ENCODE data around the gene AFF2. TPM values are rescaled to one million over a fixed set of nuclear protein-coding genes. Genes with fewer than 3 reads are reported as not detected.

The AFF2 gene
- total RNA-seq (under 1 TPM; 0.04 to 0.93 (median 0.53) TPM), polyA plus RNA-seq (under 1 TPM; 0.15 to 0.16 TPM)

GRCh38 chrX:148500423-148501385 is at the start of gene AFF2:
AFF2 (plus strand) TSS chrX:148500617; CDS start chrX:148501098, 481 bp downstream.
- no peaks in the 10 kb centered on the region for H3K36me3 ChIP-seq
- peak within 1 kb of the TSS; percentile 3 to 47 (median 20) for H3K4me3 ChIP-seq
- peaks cover 3 to 45% (median 4%) of the 10 kb centered on the region in 4 donors for H3K27me3 ChIP-seq
- FAIRE-seq (no peak), DNase-seq (peak in 5 of 6 donors; percentile 2 to 74 (median 38)), ATAC-seq (peak; percentile 50 to 70 (median 64))
- H3K9me3 ChIP-seq: no peaks in the 10 kb centered on the region
- H3K27ac ChIP-seq: no peak within 1 kb of the TSS
- no peaks in the 10 kb centered on the region for H3K4me1 ChIP-seq
- TF ChIP-seq CTCF (IDR thresholded peaks at IDR 0.05): no peak
- intact Hi-C loops (cut with DNase I): no loop called here
- WGBS, 2 donors: 1 to 39% methylated on average over 85 to 105 of the region's 115 CpGs

GRCh38 chrX:148457279-148457678 is 43.1 kb upstream of the AFF2 start:
- no peak overlapping the region for H3K4me3 ChIP-seq
- DNase-seq: no peak
- WGBS, 2 donors: 53 to 59% methylated on average over 3 of the region's 3 CpGs
- H3K9me3 ChIP-seq: no peaks in the 10 kb centered on the region
- H3K27ac ChIP-seq: no peak overlapping the region
- no peaks in the 10 kb centered on the region for H3K36me3 ChIP-seq
- no peak for TF ChIP-seq CTCF (IDR thresholded peaks at IDR 0.05)
- intact Hi-C loops (cut with DNase I): no loop called here
- ATAC-seq: no peak
- no peak for FAIRE-seq
- no peaks in the 10 kb centered on the region for H3K4me1 ChIP-seq
- H3K27me3 ChIP-seq: peaks cover 0 to 4% (median 0%) of the 10 kb centered on the region in 4 donors

- 54 to 62% methylated on average over 4 of the region's 4 CpGs for WGBS, 2 donors
- no peaks in the 10 kb centered on the region for H3K9me3 ChIP-seq
- TF ChIP-seq CTCF (IDR thresholded peaks at IDR 0.05): no peak
- intact Hi-C loops (cut with DNase I): no loop called here
- no peak overlapping the region for H3K4me3 ChIP-seq
- peaks cover 0 to 4% (median 0%) of the 10 kb centered on the region in 4 donors for H3K27me3 ChIP-seq
- DNase-seq: no peak
- no peak overlapping the region for H3K27ac ChIP-seq
- no peaks in the 10 kb centered on the region for H3K36me3 ChIP-seq
- no peak for ATAC-seq
- FAIRE-seq: no peak
- H3K4me1 ChIP-seq: no peaks in the 10 kb centered on the region
Observed at GRCh38 chrX:148459343-148459742, 41.1 kb upstream of the AFF2 start.

GRCh38 chrX:148466292-148466691 is 34.1 kb upstream of the AFF2 start:
- 42 to 46% methylated on average over 4 of the region's 4 CpGs for WGBS, 2 donors
- H3K9me3 ChIP-seq: no peaks in the 10 kb centered on the region
- peak; percentile 34 for FAIRE-seq
- H3K27me3 ChIP-seq: peaks cover 0 to 22% (median 0%) of the 10 kb centered on the region in 4 donors
- intact Hi-C loops (cut with DNase I): no loop called here
- no peak overlapping the region for H3K4me3 ChIP-seq
- no peaks in the 10 kb centered on the region for H3K4me1 ChIP-seq
- H3K27ac ChIP-seq: no peak overlapping the region
- no peak for TF ChIP-seq CTCF (IDR thresholded peaks at IDR 0.05)
- DNase-seq: no peak
- ATAC-seq: no peak
- H3K36me3 ChIP-seq: no peaks in the 10 kb centered on the region

- Histone ChIP-seq H3K36me3 (no peaks in the 10 kb centered on the region), H3K4me1 (no peaks in the 10 kb centered on the region), H3K27ac (no peak overlapping the region), H3K4me3 (no peak overlapping the region), H3K27me3 (peaks cover 0 to 34% (median 0%) of the 10 kb centered on the region in 4 donors), H3K9me3 (no peaks in the 10 kb centered on the region)
- no peak for TF ChIP-seq CTCF (IDR thresholded peaks at IDR 0.05)
- FAIRE-seq: no peak
- WGBS, 2 donors: 70 to 91% methylated on average over 2 of the region's 2 CpGs
- no peak for DNase-seq
- intact Hi-C loops (cut with DNase I): no loop called here
- ATAC-seq: no peak
Observed at GRCh38 chrX:148470324-148470723, 30.1 kb upstream of the AFF2 start.
